HG02588 (cell line): ENCODE data around the gene LRP1B.

Experiments
- ATAC-seq: cut with Tn5 transposase; IDR thresholded peaks from one replicate; pipeline ENCODE4 v1.9.1; 2021; ENCODE audit warnings: mild to moderate bottlenecking, moderate library complexity; ENCODE audit not compliant: unreplicated experiment

The LRP1B gene

GRCh38 chr2:141782574-141782973 lies 348.2 kb downstream of the LRP1B start:
- no peak for ATAC-seq

GRCh38 chr2:141778315-141778835 lies 352.4 kb downstream of the LRP1B start:
- no peak for ATAC-seq

GRCh38 chr2:141770530-141770929 lies 360.3 kb downstream of the LRP1B start:
- no peak for ATAC-seq

DNA sequence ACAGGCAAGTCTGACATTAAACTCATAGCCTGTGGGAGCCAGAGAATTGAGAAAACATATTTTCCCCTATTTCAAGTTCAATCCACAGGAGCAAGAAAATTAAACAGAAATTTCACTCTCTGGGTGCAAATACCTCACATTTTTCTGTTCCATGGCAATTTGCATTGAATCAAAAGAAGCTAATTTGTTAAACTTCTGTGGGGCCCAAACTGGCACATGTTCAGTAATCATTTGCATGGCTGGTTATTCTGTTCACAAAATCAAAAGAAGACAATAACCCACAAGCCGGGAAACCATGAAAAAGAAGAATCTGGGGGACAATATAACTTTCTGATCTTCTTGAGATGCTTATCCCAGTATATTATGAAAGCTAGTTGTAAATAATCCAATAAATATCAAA lies 363.1 kb downstream of the LRP1B start:
- ATAC-seq: no peak

GRCh38 chr2:141767051-141767450 lies 363.8 kb downstream of the LRP1B start:
- ATAC-seq: no peak

- ATAC-seq: no peak
Observed at GRCh38 chr2:141766225-141766624, 364.6 kb downstream of the LRP1B start.

GRCh38 chr2:141748616-141749015 lies 382.2 kb downstream of the LRP1B start:
- ATAC-seq: no peak

DNA sequence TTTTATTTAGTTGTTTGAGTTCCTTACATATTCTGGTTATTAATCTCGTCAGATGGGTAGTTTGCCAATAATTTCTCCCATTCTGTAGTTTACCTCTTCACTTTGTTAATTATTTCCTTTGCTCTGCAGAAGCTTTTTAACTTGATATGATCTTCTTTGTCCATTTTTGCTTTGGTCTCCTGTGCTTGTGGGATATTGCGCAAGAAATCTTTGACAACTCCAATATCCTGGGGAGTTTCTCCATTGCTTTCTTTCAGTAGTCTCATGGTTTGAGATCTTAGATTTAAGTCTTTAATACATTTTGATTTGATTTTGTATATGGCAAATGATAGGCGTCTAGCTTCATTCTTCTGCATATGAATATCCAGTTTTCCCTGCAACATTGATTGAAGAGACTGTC lies 389.2 kb downstream of the LRP1B start:
- no peak for ATAC-seq

- no peak for ATAC-seq
Observed at GRCh38 chr2:141737492-141738255, 393.1 kb downstream of the LRP1B start.

DNA sequence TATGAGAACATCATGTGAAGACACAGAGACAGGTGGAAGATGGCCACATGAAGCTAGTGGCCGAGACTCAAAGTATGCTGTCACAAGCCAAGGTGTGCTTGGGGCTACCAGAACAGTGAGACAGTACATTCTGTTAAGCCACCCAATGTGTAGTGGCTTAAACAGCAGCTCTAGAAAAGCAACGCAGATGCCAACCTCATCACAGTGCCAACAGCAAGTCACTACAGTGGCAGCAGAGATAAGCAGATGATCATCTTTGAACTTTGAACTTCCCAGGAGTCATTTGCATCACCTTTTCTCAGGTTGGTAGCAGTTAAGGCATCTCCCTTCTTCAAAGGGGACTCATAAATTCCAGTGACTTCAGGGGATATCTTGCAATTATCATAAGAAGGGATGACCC lies 394.4 kb downstream of the LRP1B start:
- no peak for ATAC-seq

GRCh38 chr2:141728886-141729285 lies 401.9 kb downstream of the LRP1B start:
- no peak for ATAC-seq

- ATAC-seq: no peak
Observed at GRCh38 chr2:141728142-141728541, 402.7 kb downstream of the LRP1B start.

DNA sequence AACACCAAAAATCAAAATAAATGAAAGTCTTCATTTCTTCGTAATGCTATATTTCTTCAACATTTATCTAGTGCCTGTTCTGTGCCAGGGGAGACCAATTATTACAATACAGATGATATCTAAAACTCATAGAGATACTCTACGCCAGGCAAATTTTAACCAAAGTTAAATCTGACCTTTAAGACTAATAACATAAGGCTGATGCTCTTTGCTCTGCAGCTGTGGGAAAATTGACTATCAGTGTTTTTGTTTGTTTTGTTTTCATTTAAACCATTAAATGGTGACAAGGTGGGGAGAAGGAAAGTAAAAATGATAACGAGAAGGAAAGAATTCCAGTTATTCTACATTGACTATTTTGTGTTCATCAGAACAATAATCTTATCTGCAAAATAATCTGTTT lies 406.4 kb downstream of the LRP1B start:
- ATAC-seq: no peak

GRCh38 chr2:141723814-141724213 lies 407.0 kb downstream of the LRP1B start:
- ATAC-seq: no peak

GRCh38 chr2:141720476-141720875 lies 410.3 kb downstream of the LRP1B start:
- no peak for ATAC-seq

DNA sequence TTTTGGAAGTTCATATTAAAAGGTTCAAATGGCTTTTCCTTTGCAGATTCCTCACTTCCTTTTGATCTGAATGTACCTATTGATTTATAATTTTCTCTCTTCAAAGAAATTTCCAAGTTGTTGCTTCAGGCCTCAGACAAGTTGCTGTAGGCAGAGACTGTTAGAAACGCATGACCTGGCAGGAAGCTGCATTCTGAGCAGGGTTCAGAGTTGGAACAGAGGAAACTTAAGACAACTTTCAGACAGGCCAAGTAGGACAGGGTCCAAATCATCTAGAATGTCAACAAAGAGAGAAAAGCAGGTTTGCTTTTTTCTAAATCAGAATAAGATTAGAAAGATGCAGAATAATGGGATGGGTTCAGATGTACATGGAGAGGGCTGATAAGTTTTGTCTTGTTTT lies 416.3 kb downstream of the LRP1B start:
- ATAC-seq: no peak

DNA sequence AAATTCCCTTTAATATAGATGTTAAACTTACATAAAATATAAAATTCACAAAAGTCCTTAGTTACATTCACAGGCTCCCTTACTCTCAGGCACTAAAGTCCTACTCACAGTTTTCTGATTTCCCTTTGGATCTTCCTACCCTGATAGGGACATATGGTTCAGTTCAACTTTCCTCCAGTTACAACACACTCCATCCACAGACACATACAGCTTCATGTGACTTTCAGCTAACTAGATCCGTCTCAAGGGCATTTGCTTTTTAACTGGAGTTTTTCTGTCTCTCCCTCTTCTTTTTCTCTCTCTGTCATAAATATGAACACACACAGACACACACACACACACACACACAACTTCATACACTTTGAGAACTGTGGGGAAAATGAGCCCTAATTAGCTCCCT lies 419.2 kb downstream of the LRP1B start:
- ATAC-seq: no peak

DNA sequence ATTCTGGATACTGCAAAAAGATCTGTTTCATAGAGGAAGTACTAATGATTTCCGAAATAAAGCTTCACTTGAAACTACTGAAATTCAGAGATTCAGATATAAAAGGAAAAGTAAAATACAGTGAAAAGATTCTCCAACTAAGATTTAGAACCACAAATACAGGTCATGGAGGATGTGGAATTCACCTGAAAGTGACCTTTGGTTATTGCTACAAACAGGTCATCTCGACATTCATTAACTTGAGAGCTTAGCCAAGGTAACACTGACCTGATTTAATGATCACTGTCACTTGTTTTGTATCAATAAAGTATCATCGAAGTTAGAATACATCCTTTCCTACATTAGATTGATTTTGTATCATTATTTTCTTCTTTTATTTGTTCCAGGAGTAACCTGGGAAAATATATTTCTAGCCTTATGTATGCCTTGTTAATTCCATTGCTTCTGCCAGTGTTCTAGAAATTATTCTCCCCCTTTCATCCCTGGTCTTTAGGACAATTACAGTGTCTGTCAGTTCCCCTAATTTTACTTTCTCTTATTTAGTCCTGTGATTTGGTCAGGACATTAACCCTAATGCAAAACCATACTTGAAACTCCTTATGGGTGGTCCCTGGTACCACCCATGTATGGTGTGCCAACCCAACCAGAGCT lies 420.1 kb downstream of the LRP1B start:
- ATAC-seq: no peak

GRCh38 chr2:141709756-141710155 lies 421.1 kb downstream of the LRP1B start:
- no peak for ATAC-seq

- ATAC-seq: no peak
Observed at GRCh38 chr2:141707486-141707885, 423.3 kb downstream of the LRP1B start.

DNA sequence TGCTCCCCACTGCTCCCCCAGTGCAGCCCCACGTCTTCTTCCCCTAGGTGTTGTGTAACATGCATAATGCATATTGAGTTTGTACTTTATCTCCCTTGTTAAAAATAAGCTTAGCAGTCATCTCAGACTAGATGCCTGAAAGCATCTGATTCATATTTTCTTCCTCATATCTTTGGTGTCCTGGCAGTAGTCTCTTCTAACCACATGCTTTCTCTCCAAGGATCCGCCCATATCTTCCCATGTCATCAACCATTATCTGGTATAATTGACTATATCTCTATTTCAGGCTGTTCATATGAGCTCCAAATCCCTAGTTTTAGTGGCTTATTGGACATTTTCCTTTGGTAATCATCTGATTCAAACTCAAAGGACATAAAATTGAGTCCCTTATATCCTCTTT lies 426.3 kb downstream of the LRP1B start:
- ATAC-seq: no peak

GRCh38 chr2:141703501-141703900 lies 427.3 kb downstream of the LRP1B start:
- no peak for ATAC-seq
